Activated T-helper 1 cell treated with Interleukin-2 at 50 U/mL for 16 hours (primary cell): ENCODE measurements around the gene TNIK.
"Not testable (repeated sequence)": the region's sequence is repeated elsewhere in the genome, so short reads cannot be mapped to it uniquely, and the experiment has no call there.

ENCODE experiments used
- DNase-seq: peaks from one replicate; pipeline ENCODE4 v3.0.0-alpha.2; 2020; ENCODE audit warnings: low read depth

TNIK gene

GRCh38 chr3:171468296-171468906 is 8.2 kb upstream of the TNIK start:
- no peak for DNase-seq

GRCh38 chr3:171465763-171466162 is 5.6 kb upstream of the TNIK start:
- DNase-seq = no peak

GRCh38 chr3:171464462-171464861 is 4.3 kb upstream of the TNIK start:
- DNase-seq = no peak

- no peak for DNase-seq
These were observed 2.0 kb upstream of the TNIK start for GRCh38 chr3:171462224-171462623.

- no peak for DNase-seq
These were observed 1.3 kb upstream of the TNIK start for GRCh38 chr3:171461525-171461917.

- DNase-seq = peak; percentile 23
These were observed 720 bp upstream of the TNIK start for GRCh38 chr3:171460725-171461524.

- DNase-seq = peak; percentile 20
These were observed 866 bp downstream of the TNIK start for GRCh38 chr3:171459137-171459941.

- no peak for DNase-seq
These were observed 1.4 kb downstream of the TNIK start for GRCh38 chr3:171458864-171459136.

- peak; percentile 30 for DNase-seq
These were observed 1.9 kb downstream of the TNIK start for GRCh38 chr3:171458071-171458863.

- no peak for DNase-seq
These were observed 2.6 kb downstream of the TNIK start for GRCh38 chr3:171457607-171458061.

- no peak for DNase-seq
These were observed 3.2 kb downstream of the TNIK start for GRCh38 chr3:171456765-171457606.

- no peak for DNase-seq
These were observed 4.3 kb downstream of the TNIK start for GRCh38 chr3:171455603-171456550.

GRCh38 chr3:171454041-171454440 is 6.2 kb downstream of the TNIK start:
- no peak for DNase-seq

GRCh38 chr3:171453180-171453886 is 6.9 kb downstream of the TNIK start:
- DNase-seq = no peak

GRCh38 chr3:171452328-171452727 is 7.9 kb downstream of the TNIK start:
- no peak for DNase-seq

- DNase-seq = no peak
These were observed 8.3 kb downstream of the TNIK start for GRCh38 chr3:171451915-171452314.

GRCh38 chr3:171447579-171447891 is 12.7 kb downstream of the TNIK start:
- not testable (repeated sequence) for DNase-seq

- DNase-seq = no peak
These were observed 13.2 kb downstream of the TNIK start for GRCh38 chr3:171446801-171447578.

- DNase-seq = no peak
These were observed 13.9 kb downstream of the TNIK start for GRCh38 chr3:171446301-171446700.
